ENCODE data around the gene LINC01488. TPM values are rescaled to one million over a fixed set of nuclear protein-coding genes. Genes with fewer than 3 reads are reported as not detected.

The LINC01488 gene
- total and polyA plus RNA-seq, 10 of the 15 experiments (the other 5 are each of a cell fraction or from before 2014, with no cell fraction given) = not detected

DNA sequence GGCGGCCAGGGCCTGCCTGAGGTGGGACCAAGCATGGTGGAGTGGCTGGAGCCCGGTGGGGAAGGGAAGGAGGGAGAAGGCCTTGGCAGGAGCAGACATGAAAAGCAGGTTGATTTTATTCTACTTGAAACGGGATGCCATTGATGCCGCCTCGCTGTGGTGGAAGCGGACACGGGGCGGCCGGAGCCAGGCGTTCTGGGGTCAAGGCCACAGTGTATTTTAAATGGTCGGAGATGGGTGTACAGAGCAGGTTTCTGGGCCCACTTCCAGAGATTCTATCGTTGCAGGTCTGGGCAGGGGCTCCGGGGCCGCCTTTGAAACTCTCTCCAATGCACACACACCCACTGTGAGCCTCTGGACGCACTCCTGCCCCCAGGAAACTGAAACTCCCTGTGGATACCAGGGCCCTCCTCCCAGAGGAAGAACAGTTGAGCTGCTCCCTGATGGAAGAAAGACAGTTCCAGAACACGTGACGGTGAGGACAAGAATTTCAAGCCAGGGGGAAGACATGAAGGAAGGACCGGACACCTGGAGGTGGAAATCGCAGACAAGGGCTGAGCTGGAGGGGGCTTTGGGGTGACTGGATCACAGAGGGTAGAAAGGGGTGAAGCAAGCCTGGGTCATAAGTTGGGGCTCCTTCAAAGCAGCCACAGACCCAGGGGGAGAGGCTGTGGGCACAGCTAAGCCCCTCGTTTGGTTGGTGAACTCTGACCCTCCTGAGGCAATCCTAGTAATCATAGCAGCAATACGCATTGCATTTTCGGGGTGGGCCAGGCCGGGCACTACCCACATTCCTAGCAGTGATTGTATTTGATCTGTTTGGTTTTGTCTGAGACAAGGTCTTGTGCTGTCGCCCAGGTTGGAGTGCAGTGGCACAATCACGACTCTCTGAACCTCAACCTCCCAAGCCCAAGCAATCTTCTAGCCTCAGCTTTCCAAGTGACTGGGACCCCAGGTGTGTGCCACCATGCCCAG lies 12.3 kb upstream of the LINC01488 start (continued):
- TF ChIP-seq, protein P1, sequence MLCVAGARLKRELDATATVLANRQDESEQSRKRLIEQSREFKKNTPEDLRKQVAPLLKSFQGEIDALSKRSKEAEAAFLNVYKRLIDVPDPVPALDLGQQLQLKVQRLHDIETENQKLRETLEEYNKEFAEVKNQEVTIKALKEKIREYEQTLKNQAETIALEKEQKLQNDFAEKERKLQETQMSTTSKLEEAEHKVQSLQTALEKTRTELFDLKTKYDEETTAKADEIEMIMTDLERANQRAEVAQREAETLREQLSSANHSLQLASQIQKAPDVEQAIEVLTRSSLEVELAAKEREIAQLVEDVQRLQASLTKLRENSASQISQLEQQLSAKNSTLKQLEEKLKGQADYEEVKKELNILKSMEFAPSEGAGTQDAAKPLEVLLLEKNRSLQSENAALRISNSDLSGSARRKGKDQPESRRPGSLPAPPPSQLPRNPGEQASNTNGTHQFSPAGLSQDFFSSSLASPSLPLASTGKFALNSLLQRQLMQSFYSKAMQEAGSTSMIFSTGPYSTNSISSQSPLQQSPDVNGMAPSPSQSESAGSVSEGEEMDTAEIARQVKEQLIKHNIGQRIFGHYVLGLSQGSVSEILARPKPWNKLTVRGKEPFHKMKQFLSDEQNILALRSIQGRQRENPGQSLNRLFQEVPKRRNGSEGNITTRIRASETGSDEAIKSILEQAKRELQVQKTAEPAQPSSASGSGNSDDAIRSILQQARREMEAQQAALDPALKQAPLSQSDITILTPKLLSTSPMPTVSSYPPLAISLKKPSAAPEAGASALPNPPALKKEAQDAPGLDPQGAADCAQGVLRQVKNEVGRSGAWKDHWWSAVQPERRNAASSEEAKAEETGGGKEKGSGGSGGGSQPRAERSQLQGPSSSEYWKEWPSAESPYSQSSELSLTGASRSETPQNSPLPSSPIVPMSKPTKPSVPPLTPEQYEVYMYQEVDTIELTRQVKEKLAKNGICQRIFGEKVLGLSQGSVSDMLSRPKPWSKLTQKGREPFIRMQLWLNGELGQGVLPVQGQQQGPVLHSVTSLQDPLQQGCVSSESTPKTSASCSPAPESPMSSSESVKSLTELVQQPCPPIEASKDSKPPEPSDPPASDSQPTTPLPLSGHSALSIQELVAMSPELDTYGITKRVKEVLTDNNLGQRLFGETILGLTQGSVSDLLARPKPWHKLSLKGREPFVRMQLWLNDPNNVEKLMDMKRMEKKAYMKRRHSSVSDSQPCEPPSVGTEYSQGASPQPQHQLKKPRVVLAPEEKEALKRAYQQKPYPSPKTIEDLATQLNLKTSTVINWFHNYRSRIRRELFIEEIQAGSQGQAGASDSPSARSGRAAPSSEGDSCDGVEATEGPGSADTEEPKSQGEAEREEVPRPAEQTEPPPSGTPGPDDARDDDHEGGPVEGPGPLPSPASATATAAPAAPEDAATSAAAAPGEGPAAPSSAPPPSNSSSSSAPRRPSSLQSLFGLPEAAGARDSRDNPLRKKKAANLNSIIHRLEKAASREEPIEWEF (IDR thresholded peaks at IDR 0.05; ENCODE audit: insufficient replicate concordance, low read depth, low read length) = no peak
- TF ChIP-seq HCFC1 (IDR thresholded peaks at IDR 0.05; ENCODE audit: low read length) (no peak), GATAD2B (conservative IDR thresholded peaks at IDR 0.05; ENCODE audit: low read depth) (no peak), SUPT20H (IDR thresholded peaks at IDR 0.05; ENCODE audit: borderline replicate concordance, control insufficient read depth, low read depth, low read length) (no peak), RUNX3 (IDR thresholded peaks at IDR 0.05; ENCODE audit: low read length) (no peak), HDAC2 (IDR thresholded peaks at IDR 0.05) (no peak)
- TF ChIP-seq, protein P2, sequence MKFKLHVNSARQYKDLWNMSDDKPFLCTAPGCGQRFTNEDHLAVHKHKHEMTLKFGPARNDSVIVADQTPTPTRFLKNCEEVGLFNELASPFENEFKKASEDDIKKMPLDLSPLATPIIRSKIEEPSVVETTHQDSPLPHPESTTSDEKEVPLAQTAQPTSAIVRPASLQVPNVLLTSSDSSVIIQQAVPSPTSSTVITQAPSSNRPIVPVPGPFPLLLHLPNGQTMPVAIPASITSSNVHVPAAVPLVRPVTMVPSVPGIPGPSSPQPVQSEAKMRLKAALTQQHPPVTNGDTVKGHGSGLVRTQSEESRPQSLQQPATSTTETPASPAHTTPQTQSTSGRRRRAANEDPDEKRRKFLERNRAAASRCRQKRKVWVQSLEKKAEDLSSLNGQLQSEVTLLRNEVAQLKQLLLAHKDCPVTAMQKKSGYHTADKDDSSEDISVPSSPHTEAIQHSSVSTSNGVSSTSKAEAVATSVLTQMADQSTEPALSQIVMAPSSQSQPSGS (IDR thresholded peaks at IDR 0.05; ENCODE audit: low read length) = no peak
